Stimulated activated CD4-positive, alpha-beta T cell treated with anti-CD3 and anti-CD28 coated beads, Interleukin-2, amount 100 ng/mL, for 24 hours (primary cell): ENCODE measurements around the gene RPL10A.
"Not testable (repeated sequence)": the region's sequence is repeated elsewhere in the genome, so short reads cannot be mapped to it uniquely, and the experiment has no call there.

Experiments used
- DNase-seq, 2 donors: peaks; one replicate each; pipeline ENCODE4 v3.0.0-alpha.2; 2020

The RPL10A gene

GRCh38 chr6:35468181-35468979, at the start of gene RPL10A:
TSS of gene RPL10A (plus strand) at chr6:35468401. CDS start at chr6:35468435, 34 bp downstream.
- DNase-seq, result peak; percentile 96

DNA sequence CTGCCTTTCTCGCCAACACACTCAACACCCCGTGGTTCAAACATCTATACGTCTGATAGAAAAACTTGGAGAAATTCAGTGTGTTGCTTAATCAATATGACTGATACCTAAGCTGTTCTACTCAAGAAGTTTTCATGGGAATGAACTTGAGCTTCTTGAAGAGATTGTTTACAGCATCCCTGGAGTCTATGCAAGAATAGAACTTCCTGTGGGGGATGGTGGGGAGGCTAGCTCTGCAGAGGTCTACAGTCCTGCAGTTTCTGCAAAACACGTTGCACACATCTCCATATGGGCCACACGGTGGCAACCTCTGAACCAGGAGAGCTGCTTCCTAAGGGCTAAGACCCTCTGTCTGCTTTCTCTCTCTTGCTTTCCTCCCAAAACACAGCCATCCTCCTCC, 48.8 kb upstream of the RPL10A start:
- no peak for DNase-seq

GRCh38 chr6:35419961-35420360, 48.2 kb upstream of the RPL10A start:
- DNase-seq, result no peak

GRCh38 chr6:35425284-35425683, 42.9 kb upstream of the RPL10A start:
- DNase-seq, result no peak

DNA sequence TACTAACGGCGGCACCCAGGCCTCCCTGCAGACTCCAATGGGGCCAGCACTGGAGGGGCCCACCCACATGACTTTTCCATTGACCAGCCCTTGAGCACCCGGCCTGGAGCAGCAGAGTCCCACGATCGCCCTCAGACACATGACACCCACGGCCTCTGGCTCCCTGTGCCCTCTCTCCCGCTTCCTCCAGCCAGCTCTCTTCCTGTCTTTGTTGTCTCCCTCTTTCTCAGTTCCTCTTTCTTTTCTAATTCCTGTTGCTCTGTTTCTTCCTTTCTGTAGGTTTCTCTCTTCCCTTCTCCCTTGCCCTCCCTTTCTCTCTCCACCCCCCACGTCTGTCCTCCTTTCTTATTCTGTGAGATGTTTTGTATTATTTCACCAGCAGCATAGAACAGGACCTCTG, 42.1 kb upstream of the RPL10A start:
- no peak for DNase-seq

DNA sequence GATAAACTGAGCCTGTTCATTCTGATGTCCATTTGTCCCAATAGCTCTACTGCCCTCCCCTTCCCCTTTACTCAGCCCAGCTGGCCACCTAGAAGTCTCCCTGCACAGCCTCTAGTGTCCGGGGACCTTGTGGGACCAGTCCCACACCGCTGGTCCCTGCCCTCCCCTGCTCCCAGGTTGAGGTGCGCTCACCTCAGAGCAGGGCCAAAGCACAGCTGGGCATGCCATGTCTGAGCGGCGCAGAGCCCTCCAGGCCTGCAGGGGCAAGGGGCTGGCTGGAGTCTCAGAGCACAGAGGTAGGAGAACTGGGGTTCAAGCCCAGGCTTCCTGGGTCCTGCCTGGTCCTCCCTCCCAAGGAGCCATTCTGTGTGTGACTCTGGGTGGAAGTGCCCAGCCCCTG, 40.8 kb upstream of the RPL10A start:
- DNase-seq, result no peak

DNA sequence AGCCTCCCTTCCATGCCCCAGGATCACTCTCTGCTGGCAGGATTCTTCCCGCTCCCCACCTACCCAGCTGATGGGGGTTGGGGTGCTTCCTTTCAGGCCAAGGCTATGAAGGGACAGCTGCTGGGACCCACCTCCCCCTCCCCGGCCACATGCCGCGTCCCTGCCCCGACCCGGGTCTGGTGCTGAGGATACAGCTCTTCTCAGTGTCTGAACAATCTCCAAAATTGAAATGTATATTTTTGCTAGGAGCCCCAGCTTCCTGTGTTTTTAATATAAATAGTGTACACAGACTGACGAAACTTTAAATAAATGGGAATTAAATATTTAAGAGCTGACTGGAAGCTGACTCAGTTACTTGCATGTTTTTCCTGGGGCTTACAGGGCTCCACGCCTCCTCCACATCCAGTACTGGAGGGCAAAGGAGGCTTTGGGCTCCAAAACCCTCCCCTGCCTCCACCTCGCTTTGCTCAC, 40.3 kb upstream of the RPL10A start:
- DNase-seq, result no peak

DNA sequence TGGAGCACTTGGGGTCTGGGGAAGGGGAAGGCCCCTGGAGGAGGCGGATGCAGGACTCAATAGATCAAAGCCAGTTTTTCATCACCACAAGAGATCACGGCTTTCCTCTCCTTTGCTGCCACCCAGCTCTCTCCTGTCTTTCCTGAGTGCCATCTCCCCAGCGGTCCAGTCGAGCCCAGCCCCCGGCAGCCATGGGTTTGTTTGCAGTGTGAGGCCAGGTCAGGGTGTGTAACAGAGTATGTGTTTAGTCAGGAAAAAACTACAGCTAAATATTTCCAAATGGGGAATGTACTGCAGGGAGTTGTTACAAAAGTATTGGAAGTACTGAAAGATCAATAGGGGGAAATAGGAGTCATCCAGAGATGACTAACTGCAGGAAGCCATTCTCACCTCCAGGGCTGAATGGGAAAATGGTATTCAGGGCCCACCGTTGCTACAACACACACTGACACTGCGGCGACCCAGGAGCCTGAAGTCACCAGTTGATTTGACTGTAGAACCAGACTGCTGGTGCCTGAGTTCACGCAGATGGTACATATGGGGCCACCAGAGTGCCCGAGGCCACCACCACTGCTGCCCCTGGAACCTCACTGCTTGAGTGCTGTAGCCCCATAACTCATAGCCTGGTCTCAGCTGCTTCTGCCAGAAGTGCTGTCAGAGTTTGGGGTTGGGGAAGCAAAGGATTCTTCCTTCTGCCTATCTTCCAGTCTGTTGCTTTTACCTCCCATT, 39.6 kb upstream of the RPL10A start:
- no peak for DNase-seq

GRCh38 chr6:35429463-35429862, 38.7 kb upstream of the RPL10A start:
- DNase-seq, result no peak

DNA sequence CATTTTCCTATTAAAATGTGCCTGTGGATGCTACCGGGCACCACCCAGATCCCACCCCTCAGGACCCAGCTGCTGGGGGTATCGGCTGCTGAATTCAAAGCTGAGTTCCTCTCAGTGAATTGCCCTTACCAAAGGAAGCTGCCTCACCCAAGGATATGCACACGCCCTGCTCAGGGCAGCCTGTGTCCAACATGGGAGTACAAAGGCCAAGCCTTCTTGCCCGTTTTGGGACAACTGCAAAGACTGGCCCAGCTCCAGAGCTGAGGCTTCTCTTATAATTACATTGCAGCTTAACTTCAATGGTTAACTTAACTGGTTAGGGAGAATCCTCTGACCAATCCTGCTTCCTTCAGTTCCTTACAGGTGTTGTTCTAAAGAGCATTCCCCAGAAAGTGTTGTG, 35.9 kb upstream of the RPL10A start:
- DNase-seq, result no peak

DNA sequence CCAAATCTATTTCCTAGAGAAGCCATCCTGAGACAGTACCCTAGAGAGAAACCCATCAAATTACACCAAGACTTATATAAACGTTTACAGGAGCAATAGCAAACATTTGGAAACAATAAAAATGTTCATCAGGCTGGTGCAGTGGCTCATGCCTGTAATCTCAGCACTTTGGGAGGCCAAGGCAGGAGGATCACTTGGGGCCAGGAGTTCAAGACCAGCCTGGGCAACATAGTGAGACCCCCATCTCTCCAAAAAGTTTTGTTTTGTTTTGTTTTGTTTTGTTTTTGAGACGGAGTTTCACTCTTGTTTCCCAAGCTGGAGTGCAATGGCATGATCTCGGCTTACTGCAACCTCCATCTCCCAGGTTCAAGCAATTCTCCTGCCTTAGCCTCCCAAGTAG, 35.5 kb upstream of the RPL10A start:
- not testable (repeated sequence) for DNase-seq

DNA sequence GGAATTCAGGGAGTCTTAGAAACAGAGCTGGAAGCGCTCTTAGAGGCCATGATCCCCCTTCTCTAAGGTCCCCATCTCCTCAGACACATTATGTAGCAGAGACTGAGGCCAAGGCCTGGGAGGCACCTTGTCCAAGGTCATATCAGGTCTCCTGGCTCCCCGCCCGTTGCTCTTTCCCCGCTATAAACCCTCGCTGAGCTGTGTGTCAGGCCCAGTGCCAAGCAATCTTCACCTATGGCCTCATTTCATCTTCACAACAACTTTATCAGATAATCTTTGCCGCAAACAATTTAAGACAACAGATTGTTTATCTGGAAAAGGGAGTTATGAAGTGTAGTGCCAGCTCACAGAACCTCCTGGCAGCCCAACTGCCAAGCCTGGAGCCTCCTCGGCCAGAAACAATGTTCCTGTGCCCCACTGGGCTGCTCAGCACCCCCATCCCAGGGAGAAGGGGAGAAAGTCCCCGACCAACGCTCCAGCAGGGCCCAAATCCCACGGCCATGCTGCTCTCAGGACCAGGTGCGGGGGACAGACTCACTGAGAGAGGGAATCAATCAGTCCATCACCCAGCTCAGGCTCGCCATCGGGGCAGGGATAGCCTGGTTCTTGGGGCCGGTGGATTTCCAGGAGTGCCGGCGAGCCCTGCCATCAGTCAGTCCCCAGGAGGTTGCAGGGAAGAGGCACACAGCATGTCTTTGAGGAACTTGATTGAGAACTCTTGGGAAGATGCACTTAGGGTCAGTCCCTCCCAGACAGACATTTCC, 32.9 kb upstream of the RPL10A start:
- no peak for DNase-seq

- no peak for DNase-seq
Measured at GRCh38 chr6:35436071-35436857, 31.9 kb upstream of the RPL10A start.

DNA sequence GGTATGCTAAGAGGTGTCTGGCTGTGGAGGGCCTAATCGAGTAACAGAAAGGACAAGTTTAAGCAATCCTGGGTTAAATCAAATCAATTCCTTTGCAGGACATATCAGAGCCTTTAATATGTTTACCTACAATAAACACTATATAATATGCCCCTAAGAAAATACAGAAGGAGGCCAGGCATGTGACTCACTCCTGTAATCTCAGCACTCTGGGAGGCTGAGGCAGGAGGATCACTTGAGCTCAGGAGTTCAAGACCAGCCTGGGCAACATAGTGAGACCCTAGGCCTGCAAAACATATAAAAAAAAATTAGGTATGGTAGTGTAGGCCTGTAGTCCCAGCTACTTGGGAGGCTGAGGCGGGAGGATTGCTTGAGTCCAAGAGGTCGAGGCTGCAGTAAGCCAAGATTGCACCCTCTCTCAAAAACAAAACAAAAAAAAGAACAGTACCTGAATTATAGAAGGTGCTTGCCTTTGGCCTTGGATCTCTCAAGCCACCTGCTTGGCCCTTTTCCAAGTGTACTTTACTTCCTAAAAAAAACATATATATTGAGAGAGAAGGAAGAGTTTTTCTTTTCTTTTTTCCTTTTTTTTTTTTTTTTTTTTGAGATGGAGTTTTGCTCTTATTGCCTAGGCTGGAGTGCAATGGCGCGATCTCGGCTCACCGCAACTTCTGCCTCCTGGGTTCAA, 29.7 kb upstream of the RPL10A start:
- DNase-seq, result not testable (repeated sequence)

- no peak for DNase-seq
Measured at GRCh38 chr6:35439308-35439707, 28.9 kb upstream of the RPL10A start.

- no peak for DNase-seq
Measured at GRCh38 chr6:35441205-35441604, 27.0 kb upstream of the RPL10A start.

DNA sequence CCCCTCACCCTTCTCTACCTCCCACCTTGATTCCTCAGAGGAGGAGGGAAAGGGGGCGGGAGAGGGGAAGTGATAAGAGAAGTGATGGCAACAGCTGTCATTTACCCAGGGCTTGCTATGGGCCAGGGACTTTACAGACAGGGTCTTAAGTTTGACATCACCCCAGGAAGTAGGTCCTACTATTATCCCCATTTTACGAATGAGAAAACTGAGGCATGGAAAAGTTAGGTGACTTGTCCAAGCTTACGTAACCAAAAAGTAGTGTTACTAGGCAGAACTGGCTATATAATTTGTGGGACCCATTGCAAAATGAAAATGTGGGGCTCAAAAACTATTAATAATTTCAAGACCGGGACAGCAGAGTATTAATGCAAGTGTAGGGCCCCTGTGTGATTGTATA, 26.6 kb upstream of the RPL10A start:
- no peak for DNase-seq

GRCh38 chr6:35442693-35443092, 25.5 kb upstream of the RPL10A start:
- DNase-seq, result no peak

DNA sequence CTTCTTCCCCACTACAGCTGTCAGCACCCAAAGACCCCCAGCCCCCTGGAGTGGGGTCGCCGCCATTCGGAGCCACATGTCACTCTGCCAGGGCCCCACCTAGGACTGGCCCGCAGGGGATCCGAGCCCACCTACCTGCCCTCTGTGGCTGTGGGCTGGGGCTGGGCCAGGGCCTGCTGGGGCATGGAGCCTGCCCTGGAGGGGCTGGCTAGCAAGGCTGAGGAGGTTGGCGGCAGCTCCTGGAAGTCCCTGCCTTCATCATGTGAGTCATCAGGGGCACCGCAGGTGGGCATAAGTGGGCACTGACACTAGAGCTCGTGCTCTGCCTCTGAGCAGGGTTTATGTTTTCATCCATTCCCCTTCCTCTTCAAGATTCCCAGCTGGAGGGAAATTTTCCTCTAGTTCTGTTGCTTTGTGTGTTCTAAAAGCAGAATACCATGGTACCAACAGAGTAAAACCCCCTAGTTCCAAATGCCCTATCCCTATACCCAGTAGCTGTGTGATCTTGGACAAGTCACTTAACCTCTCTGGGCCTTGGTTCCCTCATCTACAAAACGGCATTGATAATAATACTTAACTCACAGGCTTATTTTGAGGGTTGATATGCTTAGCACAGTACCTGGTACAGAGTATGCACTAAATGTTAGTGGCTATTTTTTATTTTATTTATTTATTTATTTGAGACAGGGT, 24.7 kb upstream of the RPL10A start:
- DNase-seq, result no peak

- DNase-seq, result no peak
Measured at GRCh38 chr6:35445691-35446090, 22.5 kb upstream of the RPL10A start.

DNA sequence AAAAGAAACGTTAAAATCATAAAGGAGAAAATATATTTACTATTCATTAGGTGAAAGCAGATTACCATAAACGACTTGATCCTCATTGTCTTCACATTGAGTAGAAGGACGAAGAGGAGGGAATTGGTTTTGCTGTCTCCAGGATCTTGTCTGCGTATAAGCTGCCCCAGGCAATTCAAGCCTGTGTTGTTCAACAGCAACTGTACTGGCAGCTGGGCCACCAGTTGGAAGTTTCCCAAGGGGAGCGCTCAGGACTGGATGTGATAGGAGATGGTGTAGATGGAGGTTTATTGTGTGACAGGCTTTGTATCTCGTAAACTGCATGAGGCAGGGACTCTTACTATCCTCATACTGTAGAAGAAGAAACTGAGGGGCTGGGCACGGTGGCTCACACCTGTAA, 20.0 kb upstream of the RPL10A start:
- no peak for DNase-seq
